Neutrophil (primary cell): Measurements from ENCODE around the gene SLC9A9.

Experiments used
- H3K27ac ChIP-seq: fragments of 200-600 bp; sonication (generic); 2 replicates; pipeline ENCODE4 v1.5.1; 2016; ENCODE audit warnings: mild to moderate bottlenecking, moderate library complexity
- H3K27me3 ChIP-seq: fragments of 200-600 bp; sonication (generic); 2 replicates; pipeline ENCODE4 v1.6.0; 2016; ENCODE audit warnings: mild to moderate bottlenecking
- H3K36me3 ChIP-seq: fragments of 200-600 bp; sonication (generic); 2 replicates; pipeline ENCODE4 v1.5.1; 2017
- H3K4me1 ChIP-seq, 2 experiments: fragments of 200-600 bp in 1 of 2; sonication (generic) in 1 of 2; 1 replicate in 1 of 2; 2 replicates in 1 of 2; pipeline versions ENCODE4 v1.5.1 to v1.6.1; 2013 to 2016; ENCODE audit warnings: low read depth in 1 of 2, low read length in 1 of 2, mild to moderate bottlenecking in 1 of 2, moderate library complexity in 1 of 2; ENCODE audit not compliant: control insufficient read depth in 1 of 2, insufficient read depth in 1 of 2
- H3K4me3 ChIP-seq, 2 experiments: fragments of 200-600 bp in 1 of 2; sonication (generic) in 1 of 2; 1 replicate in 1 of 2; 2 replicates in 1 of 2; pipeline ENCODE4 v1.5.1; 2013 to 2016; ENCODE audit warnings: low read depth in 1 of 2, low read length in 1 of 2, mild to moderate bottlenecking in 1 of 2, moderate library complexity in 1 of 2
- H3K9me3 ChIP-seq: fragments of 200-600 bp; sonication (generic); 2 replicates; pipeline ENCODE4 v1.5.1; 2016
- TF ChIP-seq, protein P1 (sequence below): fragments of 200-600 bp; sonication (generic); IDR thresholded peaks from 2 replicates; pipeline ENCODE4 v1.5.1; 2016; ENCODE audit warnings: antibody characterized with exemption

SLC9A9 gene

DNA sequence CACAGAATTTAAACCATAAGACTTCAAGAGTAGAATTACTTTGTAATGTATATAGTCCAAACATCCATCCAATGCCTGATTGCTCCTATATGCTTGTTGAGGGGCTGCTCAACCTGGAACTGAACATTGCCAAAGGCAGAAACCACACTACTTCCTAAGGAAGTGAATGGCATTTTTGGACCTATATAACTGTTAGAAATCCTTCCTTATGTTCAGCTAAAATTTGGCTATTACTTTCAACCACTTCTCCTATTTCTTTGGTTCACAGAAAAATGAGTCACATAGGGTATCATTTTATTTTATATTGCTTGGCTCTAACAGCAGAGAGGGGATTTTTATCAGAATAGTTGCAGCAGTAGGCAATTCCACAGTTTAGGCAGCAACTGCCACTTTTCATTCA, 342.1 kb downstream of the SLC9A9 start:
- Histone ChIP-seq H3K27me3 (no peaks in the 10 kb centered on the region), H3K4me1 (peaks cover 0 to 7% of the 10 kb centered on the region in 2 experiments)

GRCh38 chr3:143503325-143503885, 344.9 kb downstream of the SLC9A9 start:
- no peak overlapping the region for H3K4me3 ChIP-seq
- peaks cover 0 to 7% of the 10 kb centered on the region in 2 experiments for H3K4me1 ChIP-seq
- no peak overlapping the region for H3K27ac ChIP-seq
- H3K27me3 ChIP-seq, result no peaks in the 10 kb centered on the region
- TF ChIP-seq, protein P1, sequence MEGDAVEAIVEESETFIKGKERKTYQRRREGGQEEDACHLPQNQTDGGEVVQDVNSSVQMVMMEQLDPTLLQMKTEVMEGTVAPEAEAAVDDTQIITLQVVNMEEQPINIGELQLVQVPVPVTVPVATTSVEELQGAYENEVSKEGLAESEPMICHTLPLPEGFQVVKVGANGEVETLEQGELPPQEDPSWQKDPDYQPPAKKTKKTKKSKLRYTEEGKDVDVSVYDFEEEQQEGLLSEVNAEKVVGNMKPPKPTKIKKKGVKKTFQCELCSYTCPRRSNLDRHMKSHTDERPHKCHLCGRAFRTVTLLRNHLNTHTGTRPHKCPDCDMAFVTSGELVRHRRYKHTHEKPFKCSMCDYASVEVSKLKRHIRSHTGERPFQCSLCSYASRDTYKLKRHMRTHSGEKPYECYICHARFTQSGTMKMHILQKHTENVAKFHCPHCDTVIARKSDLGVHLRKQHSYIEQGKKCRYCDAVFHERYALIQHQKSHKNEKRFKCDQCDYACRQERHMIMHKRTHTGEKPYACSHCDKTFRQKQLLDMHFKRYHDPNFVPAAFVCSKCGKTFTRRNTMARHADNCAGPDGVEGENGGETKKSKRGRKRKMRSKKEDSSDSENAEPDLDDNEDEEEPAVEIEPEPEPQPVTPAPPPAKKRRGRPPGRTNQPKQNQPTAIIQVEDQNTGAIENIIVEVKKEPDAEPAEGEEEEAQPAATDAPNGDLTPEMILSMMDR, result no peak
- no peaks in the 10 kb centered on the region for H3K36me3 ChIP-seq
- no peaks in the 10 kb centered on the region for H3K9me3 ChIP-seq

More for the DNA sequence above, 342.1 kb downstream of the SLC9A9 start:
- TF ChIP-seq, protein P1, result no peak
- Histone ChIP-seq H3K9me3 (no peaks in the 10 kb centered on the region), H3K36me3 (no peaks in the 10 kb centered on the region), H3K4me3 (no peak overlapping the region), H3K27ac (no peak overlapping the region)

- no peaks in the 10 kb centered on the region for H3K9me3 ChIP-seq
- H3K4me1 ChIP-seq, result peaks cover 0 to 7% of the 10 kb centered on the region in 2 experiments
- H3K27ac ChIP-seq, result no peak overlapping the region
- no peaks in the 10 kb centered on the region for H3K36me3 ChIP-seq
- TF ChIP-seq, protein P1, result no peak
- no peaks in the 10 kb centered on the region for H3K27me3 ChIP-seq
- no peak overlapping the region for H3K4me3 ChIP-seq
Measured at GRCh38 chr3:143502081-143502480, 346.2 kb downstream of the SLC9A9 start.

- Histone ChIP-seq H3K27me3 (no peaks in the 10 kb centered on the region), H3K27ac (no peak overlapping the region), H3K9me3 (no peaks in the 10 kb centered on the region), H3K4me3 (no peak overlapping the region), H3K4me1 (no peaks in the 10 kb centered on the region), H3K36me3 (no peaks in the 10 kb centered on the region)
- TF ChIP-seq, protein P1, result no peak
Measured at GRCh38 chr3:143497382-143497781, 350.9 kb downstream of the SLC9A9 start.

DNA sequence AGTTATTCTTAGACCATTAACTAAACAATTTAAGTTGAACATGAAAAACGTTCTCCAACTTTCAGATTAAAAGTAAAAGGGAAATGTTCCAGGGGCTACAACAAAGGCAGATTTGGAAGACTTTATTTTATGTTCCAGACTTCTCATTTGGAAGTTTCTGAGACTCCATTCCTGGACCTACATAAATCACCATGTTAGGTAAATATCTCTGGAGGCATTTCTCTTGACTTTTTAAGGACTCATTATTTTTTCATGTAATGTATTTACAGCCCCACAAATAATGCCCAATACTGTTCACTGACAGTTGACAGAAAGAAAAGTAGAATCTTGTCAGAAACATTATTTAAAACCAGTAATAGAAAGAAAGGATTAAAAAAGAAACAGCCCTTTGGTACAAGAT, 352.1 kb downstream of the SLC9A9 start:
- H3K27ac ChIP-seq, result no peak overlapping the region
- H3K4me1 ChIP-seq, result no peaks in the 10 kb centered on the region
- no peaks in the 10 kb centered on the region for H3K36me3 ChIP-seq
- no peaks in the 10 kb centered on the region for H3K9me3 ChIP-seq
- H3K27me3 ChIP-seq, result no peaks in the 10 kb centered on the region
- H3K4me3 ChIP-seq, result no peak overlapping the region
- TF ChIP-seq, protein P1, result no peak
